Stimulated activated CD4-positive, alpha-beta T cell treated with anti-CD3 and anti-CD28 coated beads, Interleukin-4, amount 100 ng/mL, for 24 hours (primary cell): ENCODE measurements around the gene CEP89.
"Not testable (repeated sequence)": the region's sequence is repeated elsewhere in the genome, so short reads cannot be mapped to it uniquely, and the experiment has no call there.

Experiments
- DNase-seq: peaks from one replicate; pipeline ENCODE4 v3.0.0-alpha.2; 2020

CEP89 gene

GRCh38 chr19:32890841-32891240 lies 80.9 kb downstream of the CEP89 start:
- DNase-seq, result no peak

DNA sequence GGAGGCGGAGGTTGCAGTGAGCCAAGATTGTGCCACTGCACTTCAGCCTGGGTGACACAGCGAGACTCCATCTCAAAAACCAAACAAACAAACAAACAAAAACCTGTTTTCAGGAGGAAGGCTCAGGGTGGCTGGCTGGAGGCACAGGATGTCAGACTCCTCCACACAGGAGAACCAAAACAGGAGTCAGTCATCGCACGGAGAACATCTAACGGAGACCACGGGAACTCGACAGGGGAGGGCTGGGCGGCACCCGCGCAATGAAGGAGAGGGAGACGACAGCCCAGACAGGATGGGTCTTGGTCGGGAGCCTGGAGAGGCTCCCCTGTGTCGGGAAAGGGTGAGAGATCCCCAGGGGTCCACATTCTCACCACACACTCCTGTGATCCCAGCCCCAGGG lies 81.4 kb downstream of the CEP89 start:
- no peak for DNase-seq

- DNase-seq, result no peak
These were observed 82.4 kb downstream of the CEP89 start for GRCh38 chr19:32889137-32889934.

DNA sequence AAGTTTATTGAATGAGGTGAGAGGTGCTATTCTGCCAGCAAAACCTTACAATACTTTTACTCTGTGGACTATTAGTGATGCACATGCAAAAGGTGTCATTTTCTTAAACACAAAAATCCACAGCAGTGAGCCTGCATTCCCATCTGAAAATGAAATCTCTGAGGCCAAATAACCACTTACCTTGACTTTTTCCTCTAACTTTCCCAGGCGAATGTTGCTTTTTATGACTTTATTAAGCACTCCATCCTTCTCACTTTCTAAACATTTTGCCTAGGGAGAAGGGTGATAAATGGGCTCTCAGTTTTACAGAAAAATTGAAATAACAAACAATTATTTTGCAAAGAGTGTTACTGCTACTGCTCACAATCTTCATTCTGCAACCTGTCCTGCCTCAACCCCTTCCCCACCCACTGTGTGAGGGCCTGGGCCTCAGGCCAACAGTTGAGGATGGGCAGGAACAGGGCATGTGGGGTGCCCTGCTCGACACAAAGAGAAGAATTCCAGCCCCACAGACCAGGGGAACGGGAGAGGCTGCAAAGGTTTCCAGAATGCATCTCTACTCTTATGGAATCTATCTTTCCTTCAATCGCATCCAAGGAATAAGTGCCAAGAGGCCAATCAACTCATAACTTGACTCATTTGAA lies 84.1 kb downstream of the CEP89 start:
- DNase-seq, result no peak

DNA sequence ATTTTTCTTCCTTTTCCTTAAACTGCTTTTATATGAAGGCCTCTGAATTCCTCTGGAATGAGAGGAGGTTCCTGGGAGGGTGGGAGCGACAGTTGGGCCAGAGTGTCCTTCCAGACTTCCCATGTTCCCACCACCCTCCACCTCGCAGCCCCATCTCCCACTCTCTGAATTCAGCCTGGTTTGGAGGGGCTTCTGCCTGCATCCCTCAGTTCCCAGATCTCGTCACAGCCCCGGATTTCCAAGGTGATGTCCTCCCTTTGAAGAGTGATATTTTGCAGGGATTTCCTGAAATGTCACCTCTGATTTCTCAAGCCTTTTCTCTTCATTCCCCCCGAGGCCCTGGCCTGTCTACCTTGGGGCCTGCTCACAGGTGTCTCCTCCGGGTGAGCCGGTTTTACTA lies 85.5 kb downstream of the CEP89 start:
- DNase-seq, result no peak

- DNase-seq, result not testable (repeated sequence)
These were observed 86.5 kb downstream of the CEP89 start for GRCh38 chr19:32885255-32885654.

GRCh38 chr19:32881766-32882165 lies 90.0 kb downstream of the CEP89 start:
- DNase-seq, result no peak

DNA sequence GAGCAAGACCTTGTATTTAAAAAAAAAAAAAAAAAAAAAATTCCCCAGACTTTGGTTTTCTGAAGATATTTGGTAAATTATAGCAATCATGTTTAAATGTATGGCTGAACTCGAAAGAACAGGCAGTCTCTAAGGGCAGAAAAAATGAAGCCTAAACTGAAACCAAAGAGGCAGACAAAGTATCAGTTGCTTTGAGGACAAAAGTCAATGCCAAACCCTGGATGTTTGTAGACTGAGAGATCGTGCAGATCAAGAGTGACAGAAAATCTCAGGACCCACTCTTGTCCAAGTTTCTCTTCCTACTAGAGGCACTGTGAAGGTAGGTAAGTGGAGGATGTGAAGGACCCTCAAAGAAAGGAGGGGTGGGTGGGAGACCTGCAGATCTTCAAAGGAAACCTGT lies 91.1 kb downstream of the CEP89 start:
- DNase-seq, result no peak

DNA sequence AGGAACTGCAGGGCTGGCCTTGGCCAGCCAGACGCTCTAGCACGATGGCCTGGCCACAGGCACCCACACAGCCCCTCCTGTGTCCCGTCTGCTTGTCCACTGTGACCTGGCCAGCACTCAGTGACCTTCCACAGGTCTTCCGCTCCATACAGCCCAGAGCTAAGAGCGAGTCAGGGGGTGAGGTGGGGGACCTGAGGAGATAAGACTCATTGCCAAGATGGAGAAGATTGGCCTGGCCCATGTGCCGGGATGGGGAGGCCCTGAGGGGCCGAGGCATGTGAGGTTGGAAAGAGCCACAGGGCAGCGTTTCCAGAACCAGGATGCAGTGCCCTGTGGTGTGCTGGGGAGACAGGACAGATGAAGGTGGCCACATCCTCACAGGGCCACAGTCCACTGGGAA lies 92.0 kb downstream of the CEP89 start:
- DNase-seq, result no peak

DNA sequence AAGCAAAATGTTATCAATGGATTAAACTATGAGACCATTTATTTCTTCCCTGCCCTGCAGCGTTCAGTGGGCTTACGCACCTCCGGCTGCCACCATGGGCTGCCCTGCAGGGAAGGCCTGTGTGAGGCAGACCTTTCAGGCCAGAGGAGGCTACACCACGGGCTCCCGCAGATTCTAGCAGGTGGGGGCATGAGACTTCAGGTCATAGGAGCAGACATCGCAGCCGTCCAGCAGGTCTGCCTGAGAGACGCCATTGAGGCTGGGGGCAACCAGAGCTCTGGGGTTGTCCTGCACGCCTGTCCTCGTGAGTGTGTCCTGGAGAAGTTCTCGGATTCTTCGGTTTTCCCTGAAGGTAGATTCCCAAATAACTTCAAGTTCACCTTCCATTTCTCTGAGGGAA lies 92.8 kb downstream of the CEP89 start:
- DNase-seq, result no peak

DNA sequence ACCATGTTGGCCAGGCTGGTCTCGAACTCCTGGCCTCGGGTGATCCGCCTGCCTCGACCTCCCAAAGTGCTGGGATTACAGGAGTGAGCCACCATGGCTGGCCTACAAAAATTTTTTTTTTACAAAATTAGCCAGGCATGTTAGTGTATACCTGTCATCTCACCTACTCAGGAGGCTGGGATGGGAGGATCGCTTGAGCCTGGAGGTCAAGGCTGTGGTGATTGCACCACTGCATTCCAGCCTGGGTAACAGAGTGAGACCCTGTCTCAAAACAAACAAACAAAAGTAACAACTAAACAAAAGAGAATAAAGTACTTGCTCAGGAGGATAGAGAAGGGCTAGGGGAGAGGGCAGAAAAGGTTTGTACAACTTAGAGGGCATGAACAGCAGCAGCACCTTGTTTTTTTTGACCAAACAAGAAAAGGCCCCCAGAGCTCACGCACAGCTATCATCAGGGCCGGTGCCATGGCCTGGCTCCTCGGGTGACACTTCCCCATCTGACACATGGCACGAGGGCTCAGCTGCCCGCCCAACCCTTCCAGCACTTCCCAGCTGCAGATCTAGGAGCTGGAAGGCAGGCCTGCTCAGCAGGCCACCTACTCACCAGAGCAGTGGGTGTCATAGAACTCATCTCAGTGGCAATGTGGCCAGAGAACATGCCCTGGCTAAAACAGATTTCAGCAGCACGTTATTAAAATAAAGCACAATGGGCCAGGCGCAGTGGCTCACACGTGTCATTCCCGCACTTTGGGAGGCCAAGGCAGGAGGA lies 93.6 kb downstream of the CEP89 start:
- DNase-seq, result no peak

DNA sequence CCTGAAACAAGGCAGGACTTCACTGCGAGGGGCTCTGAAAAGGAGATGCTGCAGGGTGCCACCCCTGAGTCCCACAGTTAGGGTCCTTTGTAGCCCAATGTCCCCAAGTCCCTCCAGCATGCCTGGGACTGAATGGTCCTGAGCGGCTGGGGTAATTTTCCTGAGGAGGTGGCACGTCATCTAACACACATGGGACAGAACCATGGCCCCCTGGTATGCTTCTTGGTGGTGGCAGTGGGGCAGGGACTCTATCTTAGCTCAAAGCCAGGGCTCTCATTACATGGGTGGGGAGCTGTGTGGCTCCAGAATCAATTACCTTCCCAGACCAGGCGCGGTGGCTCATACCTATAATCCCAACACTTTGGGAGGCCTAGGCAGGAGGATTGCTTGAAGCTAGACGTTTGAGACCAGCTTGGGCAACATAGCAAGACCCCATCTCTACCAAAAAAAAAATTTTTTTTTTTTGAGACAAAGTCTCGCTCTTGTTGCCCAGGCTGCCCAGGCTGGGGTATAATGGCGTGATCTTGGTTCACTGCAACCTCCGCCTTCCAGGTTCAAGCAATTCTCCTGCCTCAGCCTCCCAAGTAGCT lies 94.3 kb downstream of the CEP89 start:
- no peak for DNase-seq

GRCh38 chr19:32876919-32877285 lies 94.9 kb downstream of the CEP89 start:
- DNase-seq, result no peak

GRCh38 chr19:32876236-32876918 lies 95.4 kb downstream of the CEP89 start:
- DNase-seq, result no peak

DNA sequence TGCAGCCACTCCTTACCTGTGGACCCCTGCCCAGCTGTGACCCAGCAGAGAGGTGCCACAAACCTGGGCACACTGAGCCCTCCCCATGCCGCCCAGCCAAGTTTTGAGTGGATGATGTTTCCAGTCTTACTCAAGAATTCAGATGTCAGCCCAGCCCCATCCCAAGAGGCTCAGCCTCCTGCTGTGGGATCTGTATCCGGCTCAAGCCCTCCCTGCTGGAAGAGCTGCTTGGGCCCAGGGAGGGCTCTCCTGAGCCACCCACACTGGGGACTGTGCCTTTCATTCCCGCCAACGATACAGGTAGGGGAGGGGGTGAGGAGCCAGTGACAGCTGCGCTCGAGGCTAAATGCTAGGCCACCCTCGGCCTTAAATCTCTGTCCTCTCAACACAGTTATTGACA lies 96.3 kb downstream of the CEP89 start:
- no peak for DNase-seq

- no peak for DNase-seq
These were observed 97.2 kb downstream of the CEP89 start for GRCh38 chr19:32874605-32875004.

DNA sequence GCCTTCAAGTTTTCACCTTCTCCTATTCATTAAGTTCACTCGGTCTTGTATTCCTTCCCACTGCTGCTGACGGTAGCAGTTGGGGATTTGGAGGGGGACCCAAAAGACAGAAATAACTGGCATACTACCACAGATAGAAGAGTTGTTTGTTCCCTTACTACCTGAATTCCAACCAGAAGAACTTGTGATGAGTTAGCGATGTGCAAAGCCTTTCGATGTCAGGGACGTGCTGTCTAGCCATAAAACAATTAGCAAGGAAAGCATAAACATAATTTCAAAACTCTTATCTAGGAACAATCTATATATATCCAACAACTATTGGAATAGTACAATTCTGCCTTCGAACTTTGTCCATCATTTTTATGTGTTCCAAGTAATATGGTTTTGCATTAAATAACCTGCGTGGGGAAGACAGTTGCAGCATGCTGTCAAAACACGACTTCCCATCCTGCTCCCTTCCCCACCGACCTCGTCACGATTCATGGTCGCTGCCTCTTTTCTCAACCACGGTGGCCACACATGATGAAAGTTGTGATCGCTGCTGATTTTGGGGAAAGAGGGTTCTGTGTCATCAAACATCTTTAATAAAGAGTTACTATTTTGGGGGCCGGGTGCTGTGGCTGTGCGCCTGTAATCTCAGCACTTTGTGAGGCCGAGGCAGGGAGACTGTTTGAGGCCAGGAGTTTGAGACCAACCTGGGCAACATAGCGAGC lies 98.4 kb downstream of the CEP89 start:
- no peak for DNase-seq

DNA sequence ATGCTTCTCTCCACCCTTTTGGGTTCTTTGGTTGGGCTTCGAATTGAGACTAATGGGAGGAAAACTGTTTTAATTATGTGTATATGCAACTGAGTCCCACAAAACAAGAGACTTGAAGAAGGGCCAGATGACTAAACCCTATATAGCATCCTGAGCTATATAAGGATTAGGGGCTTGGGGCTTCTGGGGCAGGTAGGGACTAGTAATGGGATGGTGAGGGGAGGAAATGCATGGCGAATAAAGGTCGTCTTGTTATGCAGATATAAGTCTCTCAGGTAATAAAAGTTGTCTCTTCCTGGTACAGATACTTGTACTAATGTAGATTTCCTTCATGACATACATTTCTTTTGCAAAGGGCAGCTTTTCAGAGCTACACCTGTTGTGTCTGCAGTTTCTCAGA lies 99.4 kb downstream of the CEP89 start:
- DNase-seq, result no peak

GRCh38 chr19:32870981-32871451 lies 100.7 kb downstream of the CEP89 start:
- DNase-seq, result no peak

DNA sequence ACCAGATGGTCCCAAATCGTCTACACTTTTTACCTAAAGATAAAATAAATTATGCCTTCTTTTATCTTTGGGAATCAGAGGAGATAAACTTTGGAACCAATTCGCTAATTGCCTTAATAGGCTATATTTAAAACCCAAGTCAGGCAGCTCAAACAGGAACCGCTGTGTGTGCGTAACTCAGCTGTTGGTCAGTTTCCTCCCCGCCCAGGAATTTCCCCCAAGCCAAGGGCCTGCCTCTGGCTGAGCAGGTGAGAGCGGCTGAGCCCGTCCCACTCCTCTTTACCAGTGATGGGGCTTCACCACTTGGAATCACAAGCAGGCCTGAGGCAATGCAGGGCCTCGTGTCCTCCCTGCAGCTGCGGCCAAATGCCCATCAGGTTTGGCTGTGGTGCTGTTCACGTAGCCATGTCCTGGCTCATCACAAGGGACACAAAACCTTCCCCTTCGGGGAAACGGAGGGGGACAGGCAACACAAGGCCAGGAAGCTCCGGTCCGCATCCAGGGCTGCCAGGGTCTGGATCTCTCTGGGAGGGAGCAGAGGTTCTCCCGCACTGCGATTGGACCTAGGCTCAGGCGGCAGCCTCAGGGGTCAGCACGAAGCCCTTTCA lies 101.7 kb downstream of the CEP89 start:
- no peak for DNase-seq

GRCh38 chr19:32869369-32869965 lies 102.3 kb downstream of the CEP89 start, which contains the start of gene SLC7A9:
Gene SLC7A9 (minus strand): TSS chr19:32869767. CDS start chr19:32868534, 1,233 bp downstream.
- DNase-seq, result no peak
